Loucy (cell line): ENCODE results near the gene TBC1D2B.

Experiments
- CTCF ChIP-seq: fragments of 200-600 bp; sonication (generic); conservative IDR thresholded peaks from 2 replicates; pipeline ENCODE4 v1.5.1; 2014; ENCODE audit warnings: mild to moderate bottlenecking, antibody characterized with exemption, low read length
- EZH2phosphoT487 ChIP-seq: fragments of 200-600 bp; IDR thresholded peaks from 2 replicates; pipeline ENCODE4 v1.6.1; 2018; ENCODE audit warnings: antibody characterized with exemption, mild to moderate bottlenecking, moderate library complexity, borderline replicate concordance

GRCh38 chr15:78079298-78080087 lies 2.0 kb upstream of the TBC1D2B start:
- TF ChIP-seq CTCF = no peak
- TF ChIP-seq EZH2phosphoT487 = no peak
